Measurements from ENCODE around the gene AGBL4.

The AGBL4 gene

DNA sequence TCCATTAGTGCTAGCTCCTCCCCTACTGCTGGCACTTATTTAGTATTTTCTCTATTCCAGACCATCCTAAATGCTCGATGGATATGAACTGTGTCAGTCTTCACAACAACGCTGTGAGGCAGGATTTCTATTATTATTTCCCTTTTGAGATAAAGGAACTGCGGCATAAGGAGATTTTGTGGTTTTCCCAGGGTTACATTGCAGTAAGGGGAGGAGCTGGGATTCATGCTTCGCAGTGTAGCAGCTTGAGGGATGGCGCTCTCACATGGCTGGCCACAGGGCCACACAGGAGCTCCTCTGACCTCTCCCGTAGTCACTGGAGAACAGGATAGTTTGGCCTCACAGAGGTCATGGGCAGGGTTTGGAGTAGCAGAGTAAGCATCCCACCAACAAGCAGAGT lies 1364.0 kb downstream of the AGBL4 start:
- TF ChIP-seq, protein P1, sequence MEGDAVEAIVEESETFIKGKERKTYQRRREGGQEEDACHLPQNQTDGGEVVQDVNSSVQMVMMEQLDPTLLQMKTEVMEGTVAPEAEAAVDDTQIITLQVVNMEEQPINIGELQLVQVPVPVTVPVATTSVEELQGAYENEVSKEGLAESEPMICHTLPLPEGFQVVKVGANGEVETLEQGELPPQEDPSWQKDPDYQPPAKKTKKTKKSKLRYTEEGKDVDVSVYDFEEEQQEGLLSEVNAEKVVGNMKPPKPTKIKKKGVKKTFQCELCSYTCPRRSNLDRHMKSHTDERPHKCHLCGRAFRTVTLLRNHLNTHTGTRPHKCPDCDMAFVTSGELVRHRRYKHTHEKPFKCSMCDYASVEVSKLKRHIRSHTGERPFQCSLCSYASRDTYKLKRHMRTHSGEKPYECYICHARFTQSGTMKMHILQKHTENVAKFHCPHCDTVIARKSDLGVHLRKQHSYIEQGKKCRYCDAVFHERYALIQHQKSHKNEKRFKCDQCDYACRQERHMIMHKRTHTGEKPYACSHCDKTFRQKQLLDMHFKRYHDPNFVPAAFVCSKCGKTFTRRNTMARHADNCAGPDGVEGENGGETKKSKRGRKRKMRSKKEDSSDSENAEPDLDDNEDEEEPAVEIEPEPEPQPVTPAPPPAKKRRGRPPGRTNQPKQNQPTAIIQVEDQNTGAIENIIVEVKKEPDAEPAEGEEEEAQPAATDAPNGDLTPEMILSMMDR (conservative IDR thresholded peaks at IDR 0.05; ENCODE audit: low read depth): no peak
- H3K27ac ChIP-seq: no peak overlapping the region
- CTCF ChIA-PET: no interaction called here
- POLR2A ChIA-PET (ENCODE audit: low non-redundant PET): no interaction called here
- no peak for DNase-seq (ENCODE audit: low spot score)

GRCh38 chr1:48657413-48657812 lies 1366.3 kb downstream of the AGBL4 start:
- CTCF ChIA-PET: no interaction called here
- POLR2A ChIA-PET (ENCODE audit: low non-redundant PET): no interaction called here
- H3K27ac ChIP-seq: no peak overlapping the region
- DNase-seq (ENCODE audit: low spot score): no peak
- TF ChIP-seq, protein P1 (conservative IDR thresholded peaks at IDR 0.05; ENCODE audit: low read depth): no peak

GRCh38 chr1:48654606-48655210 lies 1369.0 kb downstream of the AGBL4 start:
- ChIA-PET POLR2A (ENCODE audit: low non-redundant PET) (no interaction called here), CTCF (interaction anchor here (1.1 kb wide), 1 partner anchor 8 kb away, joined by 5 read pairs; no protein-coding TSS in a partner anchor)
- TF ChIP-seq, protein P1 (conservative IDR thresholded peaks at IDR 0.05; ENCODE audit: low read depth): no peak
- H3K27ac ChIP-seq: no peak overlapping the region
- no peak for DNase-seq (ENCODE audit: low spot score)

DNA sequence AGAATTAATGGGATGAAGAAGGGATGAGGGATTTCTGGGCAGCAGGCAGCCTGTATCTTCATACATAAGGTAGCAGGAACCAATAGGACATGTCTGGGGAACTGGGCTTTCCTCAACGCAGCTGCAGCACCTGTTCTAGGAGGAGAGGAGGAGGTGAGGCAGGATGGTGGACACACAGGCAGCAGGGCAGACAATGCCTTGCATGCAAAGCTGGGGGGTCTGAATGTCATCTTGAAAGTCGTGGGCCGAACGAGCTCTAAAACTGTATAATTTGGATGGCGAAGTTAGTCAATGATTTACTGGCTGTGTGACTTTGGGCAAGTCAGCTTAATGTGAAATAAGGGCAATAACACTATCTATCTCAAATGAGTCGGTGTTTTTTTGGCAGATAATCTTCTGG lies 1371.4 kb downstream of the AGBL4 start:
- no peak for DNase-seq (ENCODE audit: low spot score)
- no peak overlapping the region for H3K27ac ChIP-seq
- TF ChIP-seq, protein P1 (conservative IDR thresholded peaks at IDR 0.05; ENCODE audit: low read depth): no peak
- ChIA-PET POLR2A (ENCODE audit: low non-redundant PET) (no interaction called here), CTCF (no interaction called here)

DNA sequence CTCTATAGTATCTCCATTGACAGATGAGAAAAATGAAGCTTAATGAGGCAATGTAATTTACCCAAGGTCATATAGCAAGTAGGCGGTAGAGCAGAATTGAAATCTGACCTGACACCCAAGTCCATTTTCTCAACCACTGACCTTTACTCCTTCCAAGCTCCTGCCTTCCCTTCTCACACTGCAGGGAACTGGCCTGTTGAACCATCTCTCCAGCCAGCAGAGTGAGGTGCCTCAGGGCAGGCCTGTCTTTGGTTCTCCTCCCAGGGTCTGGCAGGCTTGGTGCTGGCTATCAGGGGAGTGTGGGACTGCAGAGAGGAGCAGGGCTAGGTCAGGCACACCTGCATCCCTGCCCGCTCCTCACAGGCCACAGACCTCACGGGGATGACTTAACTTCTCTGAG lies 1373.9 kb downstream of the AGBL4 start:
- ChIA-PET POLR2A (ENCODE audit: low non-redundant PET) (no interaction called here), CTCF (interaction anchor here (0.5 kb wide), 1 partner anchor 1591 kb away, joined by 3 read pairs; no protein-coding TSS in a partner anchor)
- TF ChIP-seq, protein P1 (conservative IDR thresholded peaks at IDR 0.05; ENCODE audit: low read depth): no peak
- no peak for DNase-seq (ENCODE audit: low spot score)
- H3K27ac ChIP-seq: no peak overlapping the region

- TF ChIP-seq, protein P1 (conservative IDR thresholded peaks at IDR 0.05; ENCODE audit: low read depth): no peak
- POLR2A ChIA-PET (ENCODE audit: low non-redundant PET): no interaction called here
- no peak overlapping the region for H3K27ac ChIP-seq
- CTCF ChIA-PET: no interaction called here
- DNase-seq (ENCODE audit: low spot score): no peak
Measured at GRCh38 chr1:48645883-48646282, 1377.9 kb downstream of the AGBL4 start.

Data from RWPE1 (cell line).